ENCODE results near the gene TELO2. TPM values are rescaled to one million over a fixed set of nuclear protein-coding genes. Genes with fewer than 3 reads are reported as not detected.

TELO2 gene
- total RNA-seq, 4 donors from 2014 or later, result 4.9 to 59.1 (median 39.0) TPM

GRCh38 chr16:1512774-1513173, 19.6 kb downstream of the TELO2 start:
- Histone ChIP-seq H3K4me1 (no peaks in the 10 kb centered on the region), H3K27me3 (no peaks in the 10 kb centered on the region), H3K27ac (no peak overlapping the region), H3K4me3 (no peak overlapping the region), H3K9me3 (peaks cover 0 to 15% of the 10 kb centered on the region in 2 donors), H3K36me3 (no peaks in the 10 kb centered on the region)
- intact Hi-C loops (cut with DNase I; ENCODE audit: low total_unique reads), result no loop called here
- DNase-seq, result no peak
- TF ChIP-seq CTCF (IDR thresholded peaks at IDR 0.05), result no peak
- TF ChIP-seq POLR2A (IDR thresholded peaks at IDR 0.05), result no peak

- no peaks in the 10 kb centered on the region for H3K36me3 ChIP-seq
- no peak overlapping the region for H3K4me3 ChIP-seq
- TF ChIP-seq POLR2A (IDR thresholded peaks at IDR 0.05) (no peak), CTCF (IDR thresholded peaks at IDR 0.05) (no peak)
- no peaks in the 10 kb centered on the region for H3K4me1 ChIP-seq
- H3K27ac ChIP-seq, result no peak overlapping the region
- H3K27me3 ChIP-seq, result no peaks in the 10 kb centered on the region
- H3K9me3 ChIP-seq, result peaks cover 0 to 15% of the 10 kb centered on the region in 2 donors
- intact Hi-C loops (cut with DNase I; ENCODE audit: low total_unique reads), result no loop called here
- DNase-seq, result no peak
Measured at GRCh38 chr16:1514507-1514906, 21.3 kb downstream of the TELO2 start.

GRCh38 chr16:1518626-1519135, 25.5 kb downstream of the TELO2 start:
- H3K27ac ChIP-seq, result no peak overlapping the region
- H3K27me3 ChIP-seq, result no peaks in the 10 kb centered on the region
- no peak for DNase-seq
- H3K4me3 ChIP-seq, result no peak overlapping the region
- TF ChIP-seq POLR2A (IDR thresholded peaks at IDR 0.05) (no peak), CTCF (IDR thresholded peaks at IDR 0.05) (no peak)
- H3K4me1 ChIP-seq, result no peaks in the 10 kb centered on the region
- intact Hi-C loops (cut with DNase I; ENCODE audit: low total_unique reads), result no loop called here
- H3K9me3 ChIP-seq, result peaks cover 0 to 15% of the 10 kb centered on the region in 2 donors
- no peaks in the 10 kb centered on the region for H3K36me3 ChIP-seq

GRCh38 chr16:1519831-1520230, 26.7 kb downstream of the TELO2 start:
- no peak for DNase-seq
- H3K4me3 ChIP-seq, result no peak overlapping the region
- H3K36me3 ChIP-seq, result no peaks in the 10 kb centered on the region
- H3K27me3 ChIP-seq, result no peaks in the 10 kb centered on the region
- H3K27ac ChIP-seq, result no peak overlapping the region
- H3K9me3 ChIP-seq, result peaks cover 0 to 6% of the 10 kb centered on the region in 2 donors
- no peaks in the 10 kb centered on the region for H3K4me1 ChIP-seq
- TF ChIP-seq POLR2A (IDR thresholded peaks at IDR 0.05), result no peak
- TF ChIP-seq CTCF (IDR thresholded peaks at IDR 0.05), result no peak
- intact Hi-C loops (cut with DNase I; ENCODE audit: low total_unique reads), result no loop called here

- Histone ChIP-seq H3K27me3 (no peaks in the 10 kb centered on the region), H3K27ac (no peak overlapping the region), H3K4me1 (no peaks in the 10 kb centered on the region), H3K9me3 (no peaks in the 10 kb centered on the region), H3K4me3 (no peak overlapping the region), H3K36me3 (no peaks in the 10 kb centered on the region)
- no peak for TF ChIP-seq POLR2A (IDR thresholded peaks at IDR 0.05)
- TF ChIP-seq CTCF (IDR thresholded peaks at IDR 0.05), result no peak
- intact Hi-C loops (cut with DNase I; ENCODE audit: low total_unique reads), result no loop called here
- no peak for DNase-seq
Measured at GRCh38 chr16:1520461-1520860, 27.3 kb downstream of the TELO2 start.

Data from uterus (tissue), 4 donors.